ENCODE measurements around the gene ASH1L.
"Not testable (repeated sequence)": the region's sequence is repeated elsewhere in the genome, so short reads cannot be mapped to it uniquely, and the experiment has no call there.

ASH1L gene

DNA sequence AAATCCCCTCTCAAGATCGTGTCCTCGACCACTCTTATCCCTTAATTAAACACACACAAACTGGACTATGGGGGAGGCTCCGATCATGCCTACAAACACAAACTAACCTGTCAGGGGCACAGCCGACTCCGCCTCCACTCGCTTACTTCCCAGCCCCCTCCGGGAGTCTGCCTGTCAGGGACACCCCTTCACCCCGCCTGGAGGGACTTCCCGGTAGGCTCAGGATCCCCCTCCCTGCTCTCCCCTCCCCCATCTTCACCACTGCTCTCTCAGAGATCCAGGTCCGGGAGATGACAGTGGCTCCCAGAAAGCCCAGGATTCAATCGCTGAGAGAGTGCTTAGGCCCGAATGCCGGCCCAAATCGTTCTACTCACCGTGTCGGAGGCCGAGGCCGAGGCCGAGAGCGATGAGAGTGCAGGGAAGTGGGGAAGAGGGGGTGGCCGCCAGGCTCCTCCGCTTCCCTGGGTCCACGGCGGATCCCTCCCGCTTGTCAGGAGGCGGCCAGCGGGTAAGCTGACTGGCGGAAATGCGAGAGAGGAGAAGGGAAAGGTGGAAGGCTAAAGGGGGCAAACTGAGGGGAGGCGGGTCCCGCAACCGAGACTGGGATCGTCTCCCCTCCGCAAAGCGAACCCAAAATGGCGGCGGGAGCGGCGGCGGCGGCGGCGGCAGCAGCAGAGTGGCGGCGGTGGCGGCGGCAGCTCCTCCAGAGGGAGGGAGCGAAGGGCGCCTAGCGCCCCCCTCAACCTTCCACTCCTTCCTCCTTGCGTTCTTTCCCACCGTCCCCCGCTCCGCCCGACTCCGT lies 623 bp downstream of the ASH1L start:
- DNase-seq (ENCODE audit: low read depth) = peak; percentile 50

DNA sequence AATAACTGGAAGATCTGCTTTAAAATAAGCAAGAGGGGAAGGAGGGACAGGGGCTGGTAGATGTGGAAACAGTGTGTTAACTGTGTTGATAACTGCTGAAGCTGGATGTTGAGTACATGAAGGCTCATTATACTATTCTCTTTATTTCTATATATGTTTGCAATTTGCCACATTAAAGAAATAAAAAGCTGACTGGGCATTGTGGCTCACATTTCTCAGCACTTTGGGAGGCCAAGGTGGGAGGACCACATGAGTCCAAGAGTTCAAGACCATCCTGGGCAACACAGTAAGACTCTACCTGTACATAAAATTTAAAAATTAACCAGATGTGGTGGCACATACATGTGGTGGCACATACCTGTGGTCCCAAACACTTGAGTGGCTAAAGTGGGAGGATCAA lies 6.7 kb downstream of the ASH1L start:
- DNase-seq (ENCODE audit: low read depth) = no peak

DNA sequence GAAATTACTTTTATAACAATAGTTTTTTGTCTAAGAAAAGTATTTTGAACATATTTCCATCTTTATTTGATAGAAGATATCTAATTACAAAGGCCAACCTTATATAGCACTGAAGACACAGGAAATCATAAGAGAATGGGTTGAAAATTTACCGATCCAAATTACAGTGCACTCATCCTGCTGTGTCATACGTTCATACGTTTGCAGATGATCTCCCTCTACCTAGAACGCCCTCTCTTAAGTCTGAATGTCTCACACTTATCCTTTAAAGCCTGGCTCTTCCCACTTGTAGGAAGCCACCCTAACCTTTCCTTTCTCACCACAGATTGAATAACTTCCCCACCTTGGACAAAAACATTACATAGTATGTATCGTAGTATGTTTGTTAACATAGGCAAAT lies 9.3 kb downstream of the ASH1L start:
- DNase-seq (ENCODE audit: low read depth) = no peak

DNA sequence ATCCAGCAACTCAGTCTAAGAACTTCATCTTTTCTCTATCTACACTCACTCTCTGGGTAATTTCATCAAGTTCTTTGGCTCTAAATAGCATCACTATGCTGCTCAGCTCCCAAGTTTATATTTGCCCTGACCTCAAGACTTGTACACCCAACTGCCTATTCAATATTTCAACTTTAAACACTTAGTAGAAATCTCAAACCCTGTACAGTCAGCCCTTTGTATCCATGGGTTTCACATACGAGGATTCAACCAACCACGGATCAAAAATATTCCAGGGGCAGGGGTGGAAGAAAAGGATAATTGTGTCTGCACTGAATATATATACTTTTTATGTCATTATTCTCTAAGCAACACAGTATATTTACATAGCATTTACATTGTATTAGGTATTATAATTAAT lies 13.9 kb downstream of the ASH1L start:
- DNase-seq (ENCODE audit: low read depth) = no peak

DNA sequence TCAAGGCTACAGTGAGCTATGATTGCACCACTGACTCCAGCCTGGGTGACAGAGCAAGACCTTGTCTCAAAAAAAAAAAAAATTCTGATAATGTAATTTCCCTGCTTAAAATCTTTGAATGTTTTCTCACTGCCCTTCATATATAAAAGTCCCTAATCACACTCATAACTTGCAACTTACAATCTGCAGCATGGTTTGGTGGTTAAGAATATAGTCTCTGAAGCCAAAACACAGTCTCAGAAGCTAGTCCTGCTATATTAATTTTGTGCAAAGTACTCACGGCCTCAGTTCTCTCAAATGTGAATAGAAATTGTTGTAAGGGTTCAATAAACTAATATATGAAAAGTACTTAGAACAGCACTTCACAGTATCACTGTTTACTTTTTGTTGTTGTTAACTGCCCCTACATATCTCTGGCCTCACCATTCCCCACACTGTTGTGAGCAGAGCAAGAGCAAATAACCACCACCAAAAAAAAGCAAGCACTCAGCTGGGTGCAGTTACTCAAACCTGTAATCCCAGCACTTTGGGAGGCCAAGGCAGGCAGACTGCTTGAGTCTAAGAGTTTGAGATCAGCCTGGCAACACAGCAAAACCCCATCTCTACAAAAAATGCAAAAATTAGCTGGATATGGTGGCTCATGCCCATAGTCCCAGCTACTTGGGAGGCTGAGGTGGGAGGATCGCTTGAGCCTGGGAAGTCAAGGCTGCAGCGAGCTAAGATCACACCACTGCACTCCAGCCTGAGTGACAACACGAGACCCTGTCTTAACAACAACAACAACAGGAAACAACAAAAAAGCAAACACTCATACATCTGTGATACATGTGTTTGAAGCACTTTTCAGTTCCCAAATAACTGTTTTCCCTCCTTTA lies 22.4 kb downstream of the ASH1L start:
- DNase-seq (ENCODE audit: low read depth) = no peak

DNA sequence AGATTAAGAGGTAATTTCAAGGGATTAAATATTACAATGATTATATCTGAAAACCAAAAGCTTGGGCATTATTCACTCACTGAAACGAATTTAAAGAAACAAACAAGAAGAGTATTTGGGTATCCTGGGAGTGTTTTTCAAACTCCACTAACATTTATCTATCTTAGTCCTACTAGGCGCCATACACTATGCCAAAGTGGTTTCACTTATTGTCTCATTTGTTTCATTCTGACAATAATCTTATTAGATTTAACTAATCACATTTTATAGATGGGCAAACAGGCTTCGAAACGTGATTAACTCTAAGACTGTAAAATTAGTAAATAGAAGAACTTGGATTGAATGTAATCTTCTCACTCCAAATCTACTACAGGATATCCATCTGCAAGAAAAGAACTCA lies 25.4 kb downstream of the ASH1L start:
- no peak for DNase-seq (ENCODE audit: low read depth)

DNA sequence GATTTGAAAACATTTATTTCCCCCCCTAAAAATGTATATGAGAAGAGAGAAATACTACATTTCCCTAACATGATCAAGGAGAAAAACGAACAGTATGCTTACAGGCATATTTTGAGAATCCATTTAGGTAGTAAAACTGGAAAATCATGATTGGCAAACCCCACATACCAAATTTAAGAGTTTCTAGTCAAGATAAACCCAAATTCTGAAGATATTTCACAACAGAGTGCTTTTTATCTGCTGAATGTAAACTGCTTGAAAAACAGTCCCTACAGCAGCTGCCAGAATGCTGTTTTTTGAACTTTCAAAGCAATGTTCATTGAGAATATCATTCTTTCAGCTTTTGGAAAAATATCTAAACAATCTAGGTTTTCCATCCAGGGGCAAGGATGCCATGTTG lies 31.0 kb downstream of the ASH1L start:
- DNase-seq (ENCODE audit: low read depth) = no peak

DNA sequence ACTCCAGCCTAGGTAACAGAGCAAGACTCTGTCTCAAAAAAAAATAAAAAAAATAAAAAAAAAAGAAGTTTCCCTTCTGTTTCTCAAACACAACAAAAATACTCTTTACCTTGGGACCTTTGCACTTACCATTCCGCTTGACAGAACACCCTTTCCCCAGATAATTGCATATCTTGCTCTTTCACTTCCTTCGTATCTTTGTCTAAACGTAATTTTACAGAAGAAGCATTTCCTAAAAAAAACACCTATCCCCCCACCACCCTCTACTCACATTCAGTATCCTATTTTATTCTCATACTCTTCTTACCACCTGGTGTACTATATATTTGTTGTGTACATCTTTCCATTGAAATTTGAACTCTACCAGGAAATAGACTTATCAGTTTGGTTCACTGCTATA lies 32.7 kb downstream of the ASH1L start:
- DNase-seq (ENCODE audit: low read depth) = no peak

DNA sequence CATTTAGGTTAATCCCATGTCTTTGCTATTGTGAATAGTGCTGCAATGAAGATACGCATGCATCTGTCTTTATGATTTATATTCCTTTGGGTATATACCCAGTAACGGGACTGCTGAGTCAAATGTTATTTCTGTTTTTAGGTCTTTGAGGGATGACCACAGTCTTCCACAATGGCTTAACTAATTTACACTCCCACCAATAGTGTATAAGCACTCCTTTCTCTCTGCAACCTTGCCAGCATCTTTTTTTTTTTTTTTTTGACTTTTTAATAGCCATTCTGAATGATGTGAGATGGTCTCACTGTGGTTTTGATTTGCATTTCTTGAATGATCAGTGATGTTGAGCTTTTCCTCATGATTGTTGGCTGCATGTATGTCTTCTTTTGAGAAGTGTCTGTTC lies 33.5 kb downstream of the ASH1L start:
- no peak for DNase-seq (ENCODE audit: low read depth)

DNA sequence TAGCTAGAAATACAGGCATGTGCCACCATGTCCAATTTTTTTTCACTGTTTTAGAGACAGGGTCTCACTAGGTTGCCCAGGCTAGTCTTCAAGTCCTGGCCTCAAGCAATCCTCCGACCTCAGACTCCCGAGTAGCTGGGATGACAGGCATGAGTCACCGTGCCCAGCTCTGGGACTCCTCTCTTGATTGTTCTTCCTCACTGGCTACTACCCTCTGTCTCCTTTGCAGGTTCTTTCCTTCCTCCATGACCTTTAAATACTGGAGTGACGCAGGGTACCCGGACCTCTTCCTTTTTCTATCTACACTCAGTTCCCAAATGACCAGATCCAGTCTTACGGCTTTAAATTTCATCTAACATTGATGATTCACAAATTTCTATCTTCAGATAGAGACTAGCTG lies 34.9 kb downstream of the ASH1L start:
- no peak for DNase-seq (ENCODE audit: low read depth)

DNA sequence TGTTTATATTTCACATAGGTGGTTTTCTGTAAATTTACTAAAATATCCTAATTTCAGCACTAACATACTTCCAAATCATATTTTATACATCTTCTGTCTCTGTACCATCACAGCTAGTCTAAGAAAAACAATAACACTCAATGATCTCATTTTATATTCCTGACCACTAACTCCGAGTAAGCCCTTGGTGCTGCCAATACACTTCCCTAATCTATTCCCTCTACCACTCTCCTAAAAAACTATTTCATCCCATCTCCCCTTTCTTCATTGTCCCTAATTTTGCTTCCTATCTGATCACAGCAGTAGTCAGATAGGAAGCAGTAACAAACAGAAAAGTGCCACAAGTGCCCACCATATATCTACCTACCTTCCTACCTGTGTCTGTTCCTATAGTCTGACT lies 36.2 kb downstream of the ASH1L start:
- DNase-seq (ENCODE audit: low read depth) = no peak

DNA sequence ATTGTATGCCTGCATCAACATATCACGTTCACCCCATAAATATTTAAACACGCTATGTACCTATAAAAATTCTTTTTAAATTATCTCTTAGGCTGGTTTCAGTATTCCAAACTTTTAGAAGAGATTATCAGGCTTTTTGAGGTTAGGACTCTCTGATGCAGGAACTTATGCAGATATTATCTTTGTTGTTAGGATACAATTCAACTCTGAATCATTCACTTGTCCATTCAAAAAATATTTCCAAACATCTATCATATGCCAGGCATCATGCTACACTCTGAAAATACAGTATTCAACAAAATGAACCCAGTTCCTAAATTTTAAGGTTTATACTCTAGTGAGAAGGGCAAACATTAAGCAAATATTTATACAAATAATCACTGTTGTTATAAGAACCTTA lies 40.5 kb downstream of the ASH1L start:
- no peak for DNase-seq (ENCODE audit: low read depth)

DNA sequence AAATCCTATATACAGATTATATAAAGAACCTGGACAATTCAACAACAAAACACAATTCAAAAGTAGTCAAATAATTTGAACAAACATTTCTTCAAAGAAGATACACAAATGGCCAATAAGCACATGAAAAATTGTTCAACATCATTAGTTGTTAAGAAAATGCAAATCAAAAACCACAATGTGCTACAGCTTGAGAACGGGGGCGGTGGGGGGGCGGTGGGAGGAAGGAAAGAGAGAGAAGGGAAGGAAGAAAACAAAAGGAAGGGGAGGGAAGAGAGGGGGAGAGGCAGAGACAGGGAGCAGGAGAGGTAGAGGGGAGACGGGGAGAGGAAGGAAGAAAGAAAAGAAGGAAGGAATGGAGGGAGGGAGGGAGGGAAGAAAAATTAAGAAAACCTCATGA lies 44.1 kb downstream of the ASH1L start:
- no peak for DNase-seq (ENCODE audit: low read depth)

DNA sequence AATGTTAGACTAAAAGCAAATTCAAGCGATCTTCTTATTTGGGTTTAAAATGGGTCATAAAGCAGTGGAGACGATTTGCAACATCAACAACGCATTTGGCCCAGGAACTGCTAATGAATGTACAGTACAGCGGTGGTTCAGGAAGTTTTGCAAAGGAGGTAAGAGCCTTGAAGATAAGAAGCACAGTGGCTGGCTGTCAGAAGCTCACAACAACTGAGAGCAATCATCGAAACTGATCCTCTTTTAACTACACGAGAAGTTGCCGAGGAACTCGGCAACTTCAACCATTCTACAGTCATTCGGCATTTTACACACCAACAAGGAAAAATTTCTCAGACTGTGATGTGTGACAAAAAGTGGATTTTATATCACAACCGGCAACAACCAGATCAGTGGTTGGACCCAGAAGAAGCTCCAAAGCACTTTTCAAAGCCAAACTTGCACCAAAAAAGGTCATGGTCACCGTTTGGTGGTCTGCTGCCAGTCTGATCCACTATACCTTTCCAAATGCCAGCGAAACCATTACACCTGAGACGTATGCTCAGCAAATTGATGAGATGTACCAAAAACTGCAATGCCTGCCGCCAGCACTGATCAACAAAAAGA lies 47.9 kb downstream of the ASH1L start:
- DNase-seq (ENCODE audit: low read depth) = no peak

DNA sequence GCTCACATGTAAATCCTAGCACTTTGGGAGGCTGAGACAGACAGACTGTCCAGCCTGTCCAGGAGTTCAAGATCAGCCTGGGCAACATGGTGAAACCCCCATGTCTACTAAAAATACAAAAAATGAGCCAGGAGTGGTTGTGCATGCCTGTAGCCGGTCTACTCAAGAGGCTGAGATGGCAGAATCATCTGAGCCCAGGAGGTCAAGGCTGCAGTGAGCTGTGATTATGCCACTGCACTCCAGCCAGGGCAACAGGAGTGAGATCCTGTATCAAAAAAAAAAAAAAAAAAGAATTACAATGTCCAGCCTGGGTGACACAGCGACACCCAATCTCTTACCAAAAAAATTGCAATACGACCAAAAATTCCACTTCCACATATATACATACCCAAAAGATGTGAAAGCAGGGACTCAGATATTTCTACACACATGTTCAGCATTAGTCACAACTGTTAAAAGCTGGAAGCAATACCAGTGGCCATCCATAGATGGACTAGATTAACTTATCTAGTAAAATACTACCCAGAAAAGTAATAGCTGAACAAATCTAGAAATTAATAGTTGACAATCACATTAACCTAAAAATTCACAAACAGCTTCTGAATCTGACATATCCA lies 49.2 kb downstream of the ASH1L start:
- DNase-seq (ENCODE audit: low read depth) = no peak

DNA sequence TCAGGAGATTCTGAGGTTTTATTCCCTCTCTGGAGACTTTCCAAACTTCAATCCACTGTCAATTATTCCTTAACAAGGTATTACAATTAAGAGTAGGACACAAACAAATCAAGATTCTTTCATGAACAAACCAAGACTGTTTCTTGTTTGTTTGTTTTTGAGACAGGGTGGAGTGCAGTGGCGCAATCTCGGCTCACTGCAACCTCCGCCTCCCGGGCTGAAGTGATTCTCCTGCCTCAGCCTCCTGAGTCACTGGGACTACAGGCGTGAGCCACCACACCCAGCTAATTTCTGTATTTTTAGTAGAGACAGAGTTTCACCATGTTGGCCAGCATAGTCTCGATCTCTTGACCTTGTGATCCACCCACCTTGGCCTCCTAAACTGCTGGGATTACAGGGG lies 51.2 kb downstream of the ASH1L start:
- not testable (repeated sequence) for DNase-seq (ENCODE audit: low read depth)

DNA sequence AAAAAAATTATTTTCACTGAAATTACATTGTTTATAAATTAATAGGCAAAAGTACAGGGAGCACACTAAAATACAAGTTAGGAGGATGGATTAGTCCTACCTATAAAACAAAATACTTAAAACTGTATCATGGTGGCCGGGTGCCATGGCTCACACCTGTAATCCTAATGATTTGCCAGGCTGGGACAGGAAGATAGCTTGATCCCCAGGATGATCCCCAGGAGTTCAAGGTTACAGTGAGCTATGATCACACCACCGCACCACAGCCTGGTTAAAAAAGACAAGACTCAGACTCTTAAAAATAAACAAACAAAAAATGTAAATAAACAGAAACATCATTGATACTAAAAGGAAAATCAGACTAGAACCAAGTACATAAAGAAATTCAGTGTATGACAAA lies 53.5 kb downstream of the ASH1L start:
- DNase-seq (ENCODE audit: low read depth) = no peak

DNA sequence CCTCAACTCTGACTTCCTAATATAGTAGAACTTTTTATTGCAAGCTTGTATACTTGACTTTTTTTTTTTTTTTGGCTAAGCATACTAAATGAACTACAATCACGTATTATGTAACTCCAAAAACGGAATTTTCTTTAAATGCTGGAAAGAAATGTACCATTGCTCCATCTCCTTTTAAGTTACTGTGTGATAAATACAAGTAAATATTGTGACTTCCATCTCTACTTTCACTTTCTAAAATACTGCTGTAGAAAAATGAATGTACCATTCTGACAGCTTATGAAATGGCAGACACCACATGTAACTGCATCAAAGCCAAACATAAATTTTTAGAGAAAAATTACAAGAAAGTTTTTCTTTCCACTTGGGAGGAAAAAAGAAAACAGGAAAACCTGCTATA lies 54.7 kb downstream of the ASH1L start:
- DNase-seq (ENCODE audit: low read depth) = no peak

DNA sequence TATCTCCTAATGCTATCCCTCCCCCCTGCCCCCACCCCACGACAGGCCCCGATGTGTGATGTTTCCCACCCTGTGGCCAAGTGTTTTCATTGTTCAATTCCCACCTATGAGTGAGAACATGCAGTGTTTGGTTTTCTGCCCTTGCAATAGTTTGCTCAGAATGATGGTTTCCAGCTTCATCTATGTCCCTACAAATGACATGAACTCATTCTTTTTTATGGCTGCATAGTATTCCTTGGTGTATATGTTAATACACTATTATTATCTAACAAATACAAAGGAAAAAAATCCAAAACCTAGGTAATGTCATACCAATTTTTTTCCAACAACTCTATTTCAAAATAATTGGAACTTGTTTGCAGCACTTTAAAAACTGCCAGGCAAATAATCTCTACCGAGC lies 56.6 kb downstream of the ASH1L start:
- not testable (repeated sequence) for DNase-seq (ENCODE audit: low read depth)

DNA sequence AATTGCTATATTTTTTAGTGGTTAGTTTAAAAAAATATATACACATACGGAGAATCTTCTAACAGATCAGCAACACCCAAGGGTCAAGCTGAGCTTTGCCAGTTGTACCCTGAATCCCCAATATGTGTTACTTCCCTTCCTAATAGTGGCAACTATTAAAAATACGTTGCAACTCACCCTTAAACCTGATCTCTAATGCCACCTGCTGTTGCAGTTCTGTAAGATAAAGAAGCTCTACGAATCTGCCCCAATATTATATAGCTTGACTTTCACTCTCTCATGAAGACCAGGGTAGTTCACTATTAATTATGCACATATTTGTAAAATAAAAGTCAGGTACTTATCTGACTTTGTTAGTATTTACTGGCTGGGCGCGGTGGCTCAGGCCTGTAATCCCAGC lies 58.4 kb downstream of the ASH1L start:
- no peak for DNase-seq (ENCODE audit: low read depth)

DNA sequence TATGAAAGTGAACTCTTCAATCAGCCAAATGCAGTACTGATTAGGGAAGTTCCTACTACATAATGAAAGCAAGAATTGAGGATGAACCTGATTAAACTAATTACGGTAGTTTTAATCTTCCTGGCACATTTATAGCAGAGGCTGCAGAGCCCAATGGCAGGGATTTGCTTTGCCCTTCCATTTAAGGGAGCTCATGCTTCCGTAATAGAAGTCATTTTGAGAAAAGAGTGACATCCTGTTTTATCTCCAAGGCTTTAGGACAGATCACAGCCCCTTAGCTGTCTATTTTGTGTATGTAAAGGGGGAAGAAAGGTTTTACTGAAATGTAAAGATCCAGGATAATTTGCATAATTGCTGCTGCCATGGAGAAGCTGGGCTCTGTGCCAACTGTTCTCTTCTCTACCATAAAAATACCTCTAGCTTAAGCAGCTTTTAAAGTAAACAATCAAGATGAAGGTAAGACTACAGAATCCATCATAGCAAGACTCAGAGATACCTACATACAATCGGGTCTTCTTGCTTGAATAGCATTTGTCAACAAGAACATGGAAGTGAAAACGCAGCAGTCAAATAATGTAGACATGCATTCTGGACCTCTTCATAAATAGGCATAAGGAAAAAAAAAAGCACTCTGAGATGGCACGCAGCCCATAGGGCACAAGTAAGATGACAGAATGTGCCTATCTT lies 62.5 kb downstream of the ASH1L start:
- no peak for DNase-seq (ENCODE audit: low read depth)

DNA sequence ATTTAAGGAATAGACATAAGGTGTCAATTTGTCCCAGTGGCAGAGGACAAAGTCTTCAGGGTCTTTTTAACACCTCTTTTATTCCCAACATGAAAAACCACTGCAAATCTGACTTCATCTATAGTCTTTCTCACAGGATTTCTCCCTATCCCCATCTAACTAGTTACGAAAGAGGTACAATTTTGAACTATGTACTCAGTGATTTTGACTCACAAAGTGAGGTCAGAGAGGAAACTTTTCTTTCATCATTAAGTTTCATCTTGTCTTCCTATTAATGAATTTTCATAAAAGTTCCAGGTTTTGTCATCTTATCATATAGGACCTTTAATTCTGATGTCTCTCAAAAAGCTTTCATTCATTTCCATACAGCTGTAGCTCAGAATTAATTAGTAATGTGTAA lies 63.3 kb downstream of the ASH1L start:
- no peak for DNase-seq (ENCODE audit: low read depth)

Measured in activated T-helper 1 cell treated with Interleukin-2 at 50 U/mL for 16 hours (primary cell).